Stomach (tissue), 4 donors: ENCODE results near the gene TEPSIN.

Experiments used
- CTCF ChIP-seq, 7 experiments: fragments of 450-650 bp in 4 of 7; fragments of 200-600 bp in 3 of 7; sonication (generic) in 3 of 7; IDR thresholded peaks; one replicate each; pipeline ENCODE4 v1.5.1; 2016 to 2019; ENCODE audit warnings: antibody characterized with exemption in 7 of 7, control low read depth in 2 of 7, mild to moderate bottlenecking in 1 of 7
- EP300 ChIP-seq: sonication (generic); formaldehyde crosslinking; IDR thresholded peaks from one replicate; pipeline ENCODE4 v1.6.1; 2017; ENCODE audit warnings: antibody characterized with exemption
- POLR2A ChIP-seq, 4 donors: fragments of 450-650 bp; IDR thresholded peaks; one replicate each; pipeline ENCODE4 v1.6.1; 2016; ENCODE audit warnings: antibody characterized with exemption in 4 of 4, control low read depth in 2 of 4, mild to moderate bottlenecking in 1 of 4, moderate library complexity in 1 of 4

GRCh38 chr17:81252326-81252986 is 13.6 kb upstream of the TEPSIN start:
- TF ChIP-seq CTCF (IDR thresholded peaks at IDR 0.05) (no peak), POLR2A (IDR thresholded peaks at IDR 0.05) (no peak), EP300 (no peak)
